Measurements from ENCODE around the gene MYH11.
"Not testable (repeated sequence)": the region's sequence is repeated elsewhere in the genome, so short reads cannot be mapped to it uniquely, and the experiment has no call there.

The MYH11 gene

GRCh38 chr16:15749985-15750384 lies 106.8 kb downstream of the MYH11 start:
- DNase-seq (ENCODE audit: low spot score) = no peak

DNA sequence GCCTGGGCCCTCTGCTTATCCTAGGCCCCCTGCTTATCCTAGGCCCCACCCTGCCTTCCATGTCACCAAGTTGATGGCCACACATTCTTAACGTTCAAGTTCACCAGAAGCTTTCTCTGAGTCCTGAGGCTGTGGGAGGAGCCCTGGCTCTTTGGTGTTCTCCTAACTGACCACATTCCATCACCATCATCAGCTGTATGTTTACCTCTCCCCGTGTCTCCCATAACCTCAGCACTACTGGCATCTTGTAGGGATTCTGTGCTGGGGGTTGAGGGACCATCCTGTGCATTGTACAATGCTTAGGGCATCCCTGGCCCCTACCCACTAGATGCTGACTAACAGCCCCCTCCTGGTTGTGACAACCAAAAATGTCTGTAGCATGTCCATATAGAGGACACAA lies 107.5 kb downstream of the MYH11 start:
- no peak for DNase-seq (ENCODE audit: low spot score)

DNA sequence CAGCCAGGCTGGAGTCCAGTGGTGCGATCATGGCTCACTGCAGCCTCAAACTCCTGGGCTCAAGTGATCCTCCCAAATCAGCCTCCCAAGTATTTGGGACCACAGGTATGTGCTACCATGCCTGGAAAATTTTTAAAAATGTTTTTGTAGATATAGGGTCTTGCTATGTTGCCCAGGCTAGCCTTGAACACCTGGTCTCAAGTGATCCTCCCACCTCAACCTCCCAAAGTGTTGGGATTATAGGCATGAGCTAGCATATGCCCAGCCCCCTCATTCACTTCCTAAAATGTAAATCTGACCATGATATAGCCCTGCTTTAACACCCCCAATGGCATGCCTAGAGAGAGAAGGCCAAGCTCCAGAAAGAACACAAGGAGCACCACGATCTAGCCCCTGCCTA lies 108.2 kb downstream of the MYH11 start:
- no peak for DNase-seq (ENCODE audit: low spot score)

GRCh38 chr16:15747937-15748336 lies 108.9 kb downstream of the MYH11 start:
- no peak for DNase-seq (ENCODE audit: low spot score)

DNA sequence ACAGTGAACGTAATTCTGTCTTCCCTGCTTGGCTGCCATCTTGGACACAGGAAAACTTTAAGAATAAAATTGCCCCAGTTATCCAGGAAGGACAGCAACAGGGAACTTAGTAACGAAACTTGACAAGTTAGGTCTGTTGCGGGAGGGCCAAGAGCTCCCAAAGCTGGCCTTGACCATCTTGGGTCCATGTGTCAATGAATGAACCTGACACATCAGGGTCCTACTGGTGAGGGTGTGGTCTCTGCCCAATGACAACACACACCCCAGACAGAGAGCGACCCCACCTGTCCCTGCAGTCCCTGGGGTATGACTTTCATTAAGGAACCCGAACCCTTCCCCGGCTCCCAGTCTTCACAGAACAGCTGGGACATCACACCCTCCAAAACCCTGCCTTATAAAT lies 110.5 kb downstream of the MYH11 start:
- no peak for DNase-seq (ENCODE audit: low spot score)

DNA sequence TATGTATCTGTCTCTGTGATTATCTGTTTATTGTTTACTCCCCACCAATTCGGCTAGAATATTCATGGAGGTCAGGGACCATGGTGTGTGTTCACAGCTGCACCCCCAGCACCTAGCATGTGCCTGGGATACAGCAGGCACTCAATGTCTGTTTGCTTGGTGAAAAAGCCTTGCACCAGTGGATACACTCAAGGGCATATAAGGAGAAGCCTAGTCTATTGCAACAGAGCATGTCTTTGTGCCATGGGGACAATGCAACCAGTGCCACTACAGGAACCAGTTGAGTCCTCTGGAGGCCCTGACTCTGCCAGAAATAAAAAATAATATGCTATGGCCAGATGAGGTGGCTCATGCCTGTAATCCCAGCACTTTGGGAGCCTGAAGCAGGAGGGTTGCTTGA lies 113.2 kb downstream of the MYH11 start:
- no peak for DNase-seq (ENCODE audit: low spot score)

DNA sequence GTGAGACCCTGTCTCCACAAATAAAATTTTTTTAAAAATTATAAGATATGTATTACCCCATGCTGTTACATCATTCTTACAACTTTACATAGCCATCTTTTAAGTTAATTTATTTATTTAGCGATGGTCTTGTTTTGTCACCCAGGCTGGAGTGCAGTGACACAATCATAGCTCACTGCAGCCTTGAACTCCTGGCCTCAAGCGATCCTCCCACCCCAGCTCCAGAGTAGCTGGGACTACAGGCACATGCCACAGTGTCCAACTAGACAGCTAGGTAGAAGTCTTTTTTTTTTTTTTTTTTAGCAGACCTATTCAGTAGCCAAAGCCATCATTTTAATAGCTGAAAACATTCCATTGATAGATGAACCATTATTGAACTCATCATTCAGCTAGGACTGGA lies 114.1 kb downstream of the MYH11 start:
- no peak for DNase-seq (ENCODE audit: low spot score)

GRCh38 chr16:15741207-15741871 lies 115.5 kb downstream of the MYH11 start:
- DNase-seq (ENCODE audit: low spot score) = no peak

DNA sequence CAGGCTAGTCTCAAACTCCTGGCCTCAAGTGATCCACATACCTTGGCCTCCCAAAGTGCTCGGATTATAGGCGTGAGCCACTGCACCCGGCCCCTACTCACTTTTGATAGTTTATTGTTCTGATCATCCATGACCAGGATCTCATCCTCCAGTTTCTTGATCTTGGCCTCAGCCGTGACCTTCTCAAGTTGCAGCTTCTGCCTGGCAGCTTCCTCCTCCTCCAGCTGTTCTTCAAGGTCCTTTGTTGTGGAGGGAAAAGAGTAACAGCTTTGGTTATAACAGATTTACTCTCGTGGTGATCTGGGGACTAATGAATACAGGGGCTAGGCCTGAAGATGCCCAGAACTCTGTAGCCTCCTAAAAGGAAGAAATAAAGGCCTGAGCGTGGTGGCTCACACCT lies 116.9 kb downstream of the MYH11 start:
- DNase-seq (ENCODE audit: low spot score) = no peak

- DNase-seq (ENCODE audit: low spot score) = no peak
Measured at GRCh38 chr16:15739464-15739863, 117.4 kb downstream of the MYH11 start.

DNA sequence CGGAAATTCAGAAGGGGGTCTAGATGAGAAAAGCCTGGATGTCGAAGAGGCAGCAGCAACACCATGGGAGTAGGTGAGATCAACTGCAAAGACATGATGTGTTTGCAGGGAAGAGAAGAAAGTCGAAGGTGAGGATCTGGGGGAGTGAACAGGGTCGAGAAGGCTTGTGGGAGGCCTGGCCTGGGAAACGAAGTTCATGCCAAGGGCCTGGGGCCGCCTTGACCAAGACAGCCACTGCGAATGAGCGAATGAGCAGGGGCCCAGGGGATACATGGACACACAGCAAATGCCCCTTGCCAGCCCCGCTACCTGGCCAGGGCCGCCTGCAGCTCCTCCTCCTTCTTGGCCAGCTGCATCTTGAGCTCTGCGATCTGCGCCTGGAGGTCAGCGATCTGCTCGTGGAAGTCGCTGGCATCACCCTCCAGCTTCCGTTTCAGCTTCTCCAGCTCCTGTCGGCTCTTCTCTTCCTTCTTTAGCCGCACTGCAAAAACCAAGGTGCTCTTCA lies 119.6 kb downstream of the MYH11 start:
- no peak for DNase-seq (ENCODE audit: low spot score)

- no peak for DNase-seq (ENCODE audit: low spot score)
Measured at GRCh38 chr16:15736529-15736928, 120.3 kb downstream of the MYH11 start.

DNA sequence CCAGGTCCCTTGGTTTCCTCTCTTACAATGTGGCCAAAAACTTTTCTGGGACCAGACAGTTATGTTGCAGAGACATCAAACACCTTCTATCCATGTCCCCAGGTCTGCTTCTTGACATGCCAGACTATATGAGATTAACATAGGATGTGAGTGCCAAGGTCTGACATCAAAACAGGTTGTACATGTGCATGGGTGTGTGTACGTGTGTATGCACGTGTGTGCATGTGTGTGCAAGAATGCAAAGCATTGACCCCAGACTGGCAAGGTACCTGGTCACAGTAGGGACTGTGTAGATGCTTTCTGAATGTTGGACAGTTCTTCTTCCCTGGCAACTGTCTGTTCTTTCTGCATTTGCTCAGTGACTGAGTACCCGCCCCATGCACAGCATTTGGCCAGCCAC lies 121.2 kb downstream of the MYH11 start:
- no peak for DNase-seq (ENCODE audit: low spot score)

DNA sequence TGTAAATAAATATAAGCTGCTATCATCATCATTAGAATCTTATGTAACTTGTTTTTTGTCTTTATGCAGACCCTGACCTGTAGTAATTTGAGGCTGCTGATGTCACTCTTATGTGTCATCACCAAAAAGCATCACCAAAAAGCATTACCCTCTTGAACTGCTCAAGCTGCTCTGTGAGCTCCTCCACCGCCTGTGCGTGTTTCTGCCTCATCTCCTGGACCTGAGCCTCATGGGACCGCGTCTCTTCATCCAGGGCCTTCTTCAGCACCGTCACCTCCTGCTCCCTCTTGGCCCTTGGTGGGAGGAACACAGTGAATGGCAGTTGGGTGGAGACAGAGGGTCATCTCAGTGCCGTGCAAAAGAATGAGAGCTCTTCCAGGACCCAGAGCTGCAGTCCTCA lies 124.4 kb downstream of the MYH11 start:
- DNase-seq (ENCODE audit: low spot score) = no peak

- DNase-seq (ENCODE audit: low spot score) = no peak
Measured at GRCh38 chr16:15729152-15729551, 127.7 kb downstream of the MYH11 start.

DNA sequence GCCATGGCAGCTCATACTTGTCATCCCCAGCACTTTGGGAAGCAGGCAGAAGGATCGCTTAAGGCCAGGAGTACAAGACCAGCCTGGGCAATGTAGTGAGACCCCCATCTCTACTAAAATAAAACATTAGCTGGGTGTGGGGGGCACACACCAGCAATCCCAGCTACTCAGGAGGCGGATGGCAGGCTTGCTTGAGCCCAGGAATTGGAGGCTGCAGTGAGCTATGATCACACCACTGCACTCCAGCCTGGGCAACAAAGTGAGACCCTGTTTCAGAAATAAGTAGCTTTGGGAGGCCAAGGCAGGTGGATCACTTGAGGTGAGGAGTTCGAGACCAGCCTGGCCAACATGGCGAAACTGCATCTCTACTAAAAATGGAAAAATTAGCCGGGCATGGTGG lies 129.1 kb downstream of the MYH11 start:
- not testable (repeated sequence) for DNase-seq (ENCODE audit: low spot score)

- DNase-seq (ENCODE audit: low spot score) = no peak
Measured at GRCh38 chr16:15726715-15727114, 130.1 kb downstream of the MYH11 start.

- DNase-seq (ENCODE audit: low spot score) = no peak
Measured at GRCh38 chr16:15725641-15726240, 131.1 kb downstream of the MYH11 start.

- no peak for DNase-seq (ENCODE audit: low spot score)
Measured at GRCh38 chr16:15723808-15724207, 133.0 kb downstream of the MYH11 start.

DNA sequence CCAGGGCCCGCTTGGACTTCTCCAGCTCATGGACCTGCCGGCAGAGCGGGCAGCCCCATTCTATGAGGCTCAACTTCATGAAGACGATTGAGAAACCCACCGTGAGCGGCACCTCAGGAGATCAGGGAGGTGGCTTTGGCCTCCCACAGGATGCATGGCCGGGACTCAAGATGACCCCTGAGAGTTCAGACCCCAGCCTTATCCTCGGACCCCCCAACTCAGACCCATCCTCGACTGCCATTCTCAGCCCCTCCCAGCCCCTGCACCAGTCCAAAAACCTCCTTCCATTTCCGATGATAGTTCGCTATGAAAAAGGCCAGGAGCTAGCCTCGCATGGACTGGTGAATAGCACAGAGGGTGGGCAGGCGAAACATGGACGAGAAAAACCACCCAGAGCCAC lies 135.8 kb downstream of the MYH11 start:
- DNase-seq (ENCODE audit: low spot score) = no peak

DNA sequence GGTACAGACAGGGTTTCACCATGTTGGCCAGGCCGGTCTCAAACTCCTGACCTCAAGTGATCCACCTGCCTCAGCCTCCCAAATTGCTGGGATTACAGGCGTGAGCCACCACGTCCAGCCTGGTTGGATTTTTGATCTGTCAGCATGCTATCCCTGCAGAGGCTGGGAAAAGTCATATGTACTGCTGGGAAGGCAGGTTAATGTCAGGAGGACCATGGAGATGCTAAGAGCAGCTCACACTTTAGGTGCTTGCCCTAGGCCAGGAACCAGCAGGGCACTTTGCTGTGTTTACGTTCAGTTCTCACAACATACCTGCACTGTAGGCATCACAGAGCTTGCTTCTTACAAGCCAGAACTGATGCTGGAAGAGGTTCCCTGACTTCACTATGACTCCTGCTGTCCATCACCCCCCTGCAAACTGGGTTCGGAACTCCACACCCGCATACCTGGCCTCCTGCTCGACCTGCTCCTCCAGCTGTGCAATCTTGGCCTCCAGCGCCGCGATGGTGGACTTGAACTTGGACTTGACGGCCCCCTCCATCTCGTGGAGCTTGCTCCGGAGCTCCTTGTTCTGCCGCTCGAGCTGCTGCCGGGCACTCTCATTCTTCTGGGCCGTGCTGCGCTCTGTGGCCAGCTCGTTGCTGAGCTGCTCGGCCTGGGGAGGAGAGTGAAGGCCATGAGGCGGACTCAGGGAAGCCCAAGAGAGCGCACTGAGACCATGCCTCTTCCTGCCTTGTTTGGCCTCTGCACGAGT lies 140.0 kb downstream of the MYH11 start:
- no peak for DNase-seq (ENCODE audit: low spot score)

DNA sequence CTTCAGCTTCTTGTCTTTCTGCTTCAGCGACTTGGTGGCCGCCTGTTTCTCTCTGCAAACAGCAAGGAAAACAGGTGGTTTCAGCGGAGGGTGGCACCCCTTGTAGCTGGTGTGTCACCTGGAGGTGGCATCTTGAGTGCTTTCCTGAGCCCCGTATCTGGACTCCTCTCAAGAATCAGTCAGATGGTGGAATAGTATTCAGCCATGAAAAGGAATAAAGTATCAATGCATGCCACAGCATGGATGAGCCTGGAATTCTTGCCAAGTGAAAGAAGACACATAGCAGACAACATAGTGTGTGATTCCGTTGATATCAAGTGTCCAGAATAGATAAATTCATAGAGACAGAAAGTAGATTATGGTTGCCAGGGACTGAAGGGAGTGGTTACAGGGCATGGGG lies 141.6 kb downstream of the MYH11 start:
- no peak for DNase-seq (ENCODE audit: low spot score)
